ENCODE results near the gene EREG. TPM values are rescaled to one million over a fixed set of nuclear protein-coding genes. Genes with fewer than 3 reads are reported as not detected.

The EREG gene
- total and polyA plus RNA-seq, 10 of the 15 experiments (the other 5 are each of a cell fraction or from before 2014, with no cell fraction given): not detected

DNA sequence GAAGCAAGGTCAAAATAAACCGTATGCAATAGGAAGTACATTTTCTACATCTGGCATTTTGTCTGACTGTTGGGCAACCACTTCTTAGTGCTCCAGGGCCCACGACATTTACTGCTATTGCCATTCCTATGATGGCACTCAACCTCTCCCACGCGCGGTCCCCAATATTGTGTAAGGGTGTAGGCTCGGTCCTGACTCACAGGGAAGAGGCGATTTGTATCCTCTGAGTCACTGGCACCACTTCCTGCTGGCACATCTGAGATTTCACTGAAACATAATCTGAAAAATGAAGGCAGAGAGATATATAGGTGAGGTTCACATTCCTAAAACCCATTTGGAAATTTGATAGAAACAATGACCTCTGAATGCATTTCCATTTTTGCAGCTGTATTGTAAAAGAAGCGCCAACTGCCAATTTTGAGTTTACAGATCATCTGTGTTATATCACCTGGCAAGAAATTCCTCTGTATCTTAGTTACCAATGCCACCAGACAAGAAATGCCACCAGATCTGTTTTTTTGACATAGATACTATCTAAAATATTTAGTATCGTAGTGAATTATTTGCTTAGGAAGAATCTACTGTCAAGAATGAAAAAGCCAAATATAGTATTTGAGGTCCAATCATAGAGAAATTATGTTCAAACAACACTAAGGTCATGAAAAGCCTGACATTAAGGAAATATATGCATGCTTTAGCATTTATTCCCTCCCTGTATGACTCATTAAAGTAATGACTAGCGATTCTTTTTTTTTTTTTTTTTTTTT is 9.8 kb downstream of the EREG start:
- no peaks in the 10 kb centered on the region for H3K36me3 ChIP-seq (ENCODE audit: control insufficient read depth in 2 of 2, insufficient read depth in 2 of 2, low read length in 1 of 2)
- no peak overlapping the region for H3K9ac ChIP-seq (ENCODE audit: control insufficient read depth, insufficient read depth, low read length)
- no peak for TF ChIP-seq ZNF24 (IDR thresholded peaks at IDR 0.05)
- no peak for TF ChIP-seq MXI1 (IDR thresholded peaks at IDR 0.05; ENCODE audit: low read depth, low read length)
- TF ChIP-seq BCLAF1 (IDR thresholded peaks at IDR 0.05): no peak
- TF ChIP-seq ZBED1 (IDR thresholded peaks at IDR 0.05; ENCODE audit: borderline replicate concordance): no peak
- TF ChIP-seq IKZF2 (IDR thresholded peaks at IDR 0.05): no peak
- TF ChIP-seq, protein P1, sequence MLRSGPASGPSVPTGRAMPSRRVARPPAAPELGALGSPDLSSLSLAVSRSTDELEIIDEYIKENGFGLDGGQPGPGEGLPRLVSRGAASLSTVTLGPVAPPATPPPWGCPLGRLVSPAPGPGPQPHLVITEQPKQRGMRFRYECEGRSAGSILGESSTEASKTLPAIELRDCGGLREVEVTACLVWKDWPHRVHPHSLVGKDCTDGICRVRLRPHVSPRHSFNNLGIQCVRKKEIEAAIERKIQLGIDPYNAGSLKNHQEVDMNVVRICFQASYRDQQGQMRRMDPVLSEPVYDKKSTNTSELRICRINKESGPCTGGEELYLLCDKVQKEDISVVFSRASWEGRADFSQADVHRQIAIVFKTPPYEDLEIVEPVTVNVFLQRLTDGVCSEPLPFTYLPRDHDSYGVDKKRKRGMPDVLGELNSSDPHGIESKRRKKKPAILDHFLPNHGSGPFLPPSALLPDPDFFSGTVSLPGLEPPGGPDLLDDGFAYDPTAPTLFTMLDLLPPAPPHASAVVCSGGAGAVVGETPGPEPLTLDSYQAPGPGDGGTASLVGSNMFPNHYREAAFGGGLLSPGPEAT (IDR thresholded peaks at IDR 0.05; ENCODE audit: low read depth): no peak
- TF ChIP-seq BCL11A (IDR thresholded peaks at IDR 0.05; ENCODE audit: low read depth, low read length): no peak
- no peak for TF ChIP-seq HDAC2 (IDR thresholded peaks at IDR 0.05)
- FAIRE-seq (no peak), ATAC-seq (no peak), DNase-seq (ENCODE audit: low read depth, low spot score) (no peak)
- no peak overlapping the region for H3K27ac ChIP-seq (ENCODE audit: control insufficient read depth, insufficient read depth)
- ChIA-PET CTCF (interaction anchor here (5.7 to 6.9 kb wide), 2 partner anchors 157 to 299 kb away, joined by 76 to 95 read pairs; no protein-coding TSS in a partner anchor), RAD21 (ENCODE audit: unreplicated experiment) (no interaction called here), POLR2A (no interaction called here), SMC1A (ENCODE audit: uncharacterized antibody, unreplicated experiment) (no interaction called here)
- H3K4me3 ChIP-seq: no peak overlapping the region
- in situ Hi-C loops (cut with MboI): loop anchor here (5.0 to 10.0 kb wide), 2 partner anchors 160 to 298 kb away; no protein-coding TSS in a partner anchor
- H4K20me1 ChIP-seq (ENCODE audit: control insufficient read depth, insufficient read depth): no peaks in the 10 kb centered on the region
- no peak overlapping the region for H2AFZ ChIP-seq (ENCODE audit: control insufficient read depth, low read depth, low read length)
- H3K4me1 ChIP-seq (ENCODE audit: control insufficient read depth, insufficient read depth, low read length): no peaks in the 10 kb centered on the region
- no peaks in the 10 kb centered on the region for H3K79me2 ChIP-seq (ENCODE audit: control insufficient read depth, insufficient read depth, low read length)
- BruUV-seq (replicated peaks): no TSS peak
- 48% methylated on average over 10 of the region's 10 CpGs for WGBS (ENCODE audit: insufficient coverage, insufficient replicate concordance, low lambda C conversion rate, missing lambda C conversion rate)
- intact Hi-C loops (cut with micrococcal nuclease; ENCODE audit: unreplicated experiment): loop anchor here (5.0 kb wide), 1 partner anchor 73 kb away; the partner anchor contains the start of gene AREG
- H3K27me3 ChIP-seq (replicated peaks in 1 of 2; ENCODE audit: control insufficient read depth in 2 of 2, insufficient read depth in 2 of 2, low read length in 1 of 2): no peaks in the 10 kb centered on the region; a peak in 1 of 4 replicates
- H3K4me2 ChIP-seq (ENCODE audit: control insufficient read depth, insufficient read depth): no peak overlapping the region
- H3K9me3 ChIP-seq (replicated peaks; ENCODE audit: control insufficient read depth, insufficient read depth, low read length): no peaks in the 10 kb centered on the region

Data from GM12878 (cell line).